Upper lobe of left lung (tissue), 4 donors: ENCODE data around the gene EYA2.

Source experiments
- EP300 ChIP-seq, 4 donors: sonication (generic); formaldehyde crosslinking; IDR thresholded peaks; one replicate each; pipeline ENCODE4 v1.5.1; 2017; ENCODE audit warnings: antibody characterized with exemption in 4 of 4, control low read depth in 2 of 4
- POLR2A ChIP-seq, 4 donors: fragments of 450-650 bp; IDR thresholded peaks; one replicate each; pipeline ENCODE4 v1.5.1; 2016 to 2017; ENCODE audit warnings: antibody characterized with exemption in 4 of 4, mild to moderate bottlenecking in 2 of 4
- POLR2AphosphoS5 ChIP-seq, 2 donors: sonication (generic); formaldehyde crosslinking; IDR thresholded peaks; one replicate each; pipeline ENCODE4 v1.5.1; 2017; ENCODE audit warnings: antibody characterized with exemption in 2 of 2
- TF ChIP-seq, protein P1 (sequence below), 6 experiments: fragments of 450-650 bp in 4 of 6; fragments of 200-600 bp in 2 of 6; sonication (generic) in 2 of 6; IDR thresholded peaks; one replicate each; pipeline ENCODE4 v1.5.1; 2016 to 2019; ENCODE audit warnings: antibody characterized with exemption in 6 of 6

DNA sequence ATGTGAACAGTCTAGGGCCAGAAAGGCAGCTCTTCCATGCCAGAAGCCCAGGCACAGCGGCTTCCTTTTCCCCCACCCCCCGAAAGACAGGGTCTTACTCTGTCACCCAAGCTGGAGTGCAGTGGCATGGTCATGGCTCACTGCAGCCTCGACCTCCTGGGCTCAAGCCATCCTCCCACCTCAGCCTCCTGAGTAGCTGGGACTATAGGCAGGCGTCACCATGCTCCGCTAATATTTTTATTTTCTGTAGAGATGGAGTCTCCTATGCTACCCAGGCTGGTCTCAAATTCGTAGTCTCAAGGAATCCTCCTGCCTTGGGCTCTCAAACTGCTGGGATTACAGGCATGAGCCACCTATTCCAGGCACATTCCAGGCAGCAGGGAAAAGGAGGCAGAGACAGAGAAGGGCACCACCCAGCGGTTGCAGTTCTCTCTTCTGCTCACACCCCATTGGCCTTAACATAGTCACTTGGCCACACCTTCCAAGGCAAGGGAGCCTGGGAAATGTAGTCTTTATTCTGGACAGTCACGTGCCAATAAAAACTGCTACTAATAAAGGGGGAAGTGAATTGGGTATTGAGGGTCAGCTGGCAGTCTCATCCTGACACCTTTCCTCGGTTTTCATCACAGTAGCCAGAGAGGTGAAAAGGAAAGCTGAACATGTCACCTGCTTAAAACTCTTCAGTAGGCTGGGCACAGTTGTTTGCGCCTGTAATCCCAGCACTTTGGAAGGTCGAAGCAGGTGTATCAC, 255.9 kb downstream of the EYA2 start:
- TF ChIP-seq, protein P1, sequence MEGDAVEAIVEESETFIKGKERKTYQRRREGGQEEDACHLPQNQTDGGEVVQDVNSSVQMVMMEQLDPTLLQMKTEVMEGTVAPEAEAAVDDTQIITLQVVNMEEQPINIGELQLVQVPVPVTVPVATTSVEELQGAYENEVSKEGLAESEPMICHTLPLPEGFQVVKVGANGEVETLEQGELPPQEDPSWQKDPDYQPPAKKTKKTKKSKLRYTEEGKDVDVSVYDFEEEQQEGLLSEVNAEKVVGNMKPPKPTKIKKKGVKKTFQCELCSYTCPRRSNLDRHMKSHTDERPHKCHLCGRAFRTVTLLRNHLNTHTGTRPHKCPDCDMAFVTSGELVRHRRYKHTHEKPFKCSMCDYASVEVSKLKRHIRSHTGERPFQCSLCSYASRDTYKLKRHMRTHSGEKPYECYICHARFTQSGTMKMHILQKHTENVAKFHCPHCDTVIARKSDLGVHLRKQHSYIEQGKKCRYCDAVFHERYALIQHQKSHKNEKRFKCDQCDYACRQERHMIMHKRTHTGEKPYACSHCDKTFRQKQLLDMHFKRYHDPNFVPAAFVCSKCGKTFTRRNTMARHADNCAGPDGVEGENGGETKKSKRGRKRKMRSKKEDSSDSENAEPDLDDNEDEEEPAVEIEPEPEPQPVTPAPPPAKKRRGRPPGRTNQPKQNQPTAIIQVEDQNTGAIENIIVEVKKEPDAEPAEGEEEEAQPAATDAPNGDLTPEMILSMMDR (IDR thresholded peaks at IDR 0.05), result peak; percentile 16 to 75 (median 58)
- no peak for TF ChIP-seq EP300 (IDR thresholded peaks at IDR 0.05)
- no peak for TF ChIP-seq POLR2A (IDR thresholded peaks at IDR 0.05)
- TF ChIP-seq POLR2AphosphoS5 (IDR thresholded peaks at IDR 0.05), result no peak
